C4-2B (cell line): ENCODE results near the gene ADM2.

ENCODE experiments used
- CTCF ChIP-seq: fragments of 450-650 bp; conservative IDR thresholded peaks from 2 replicates; pipeline ENCODE4 v1.5.1; 2017; ENCODE audit warnings: mild to moderate bottlenecking
- ZFX ChIP-seq: fragments of 450-650 bp; IDR thresholded peaks from 2 replicates; pipeline ENCODE4 v1.6.1; 2017

DNA sequence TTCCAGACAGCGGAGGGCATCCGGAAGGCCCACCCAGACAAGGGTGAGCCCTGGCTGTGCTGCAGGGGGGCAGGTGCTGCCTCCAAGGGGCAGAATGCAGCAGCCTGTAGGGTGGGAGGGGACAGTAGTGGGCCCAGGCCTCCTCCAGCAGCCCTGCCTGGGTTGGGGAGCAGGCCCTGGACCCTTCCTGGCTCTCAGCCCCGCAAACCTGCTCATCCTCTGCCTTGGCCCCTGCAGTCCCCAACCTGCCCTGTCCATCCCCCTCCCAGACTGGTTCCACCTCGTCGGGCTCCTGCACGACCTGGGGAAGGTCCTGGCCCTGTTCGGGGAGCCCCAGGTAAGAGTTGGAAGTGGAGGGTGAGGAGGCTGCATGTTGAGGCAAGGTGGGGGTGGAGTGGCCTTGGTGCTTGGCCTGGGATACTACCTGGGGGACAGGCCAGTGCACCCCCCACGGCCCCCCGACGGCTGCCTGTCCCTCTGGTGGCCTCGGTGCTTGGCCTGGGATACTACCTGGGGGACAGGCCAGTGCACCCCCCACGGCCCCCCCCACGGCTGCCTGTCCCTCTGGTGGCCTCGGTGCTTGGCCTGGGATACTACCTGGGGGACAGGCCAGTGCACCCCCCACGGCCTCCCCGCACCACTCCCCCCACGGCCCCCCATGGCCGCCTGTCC is 6.8 kb downstream of the ADM2 start:
- TF ChIP-seq CTCF (no peak), ZFX (no peak)
